Measurements from ENCODE around the gene RPA3. TPM values are rescaled to one million over a fixed set of nuclear protein-coding genes. Genes with fewer than 3 reads are reported as not detected.

Gene RPA3
- total RNA-seq, 3 donors from 2014 or later = 18.7 to 24.6 (median 22.3) TPM

GRCh38 chr7:7639421-7639820 lies 79.0 kb downstream of the RPA3 start:
- TF ChIP-seq POLR2AphosphoS5 (IDR thresholded peaks at IDR 0.05) (no peak), POLR2A (IDR thresholded peaks at IDR 0.05) (no peak), CTCF (IDR thresholded peaks at IDR 0.05) (no peak)
- Histone ChIP-seq H3K36me3 (no peaks in the 10 kb centered on the region), H3K4me3 (peak overlapping the region; percentile 71 to 84 (median 74)), H3K4me1 (no peaks in the 10 kb centered on the region), H3K27ac (peak overlapping the region; percentile 93 to 96), H3K27me3 (no peaks in the 10 kb centered on the region), H3K9me3 (no peaks in the 10 kb centered on the region)
- intact Hi-C loops (cut with DNase I; ENCODE audit: low total_unique reads) = no loop called here
- DNase-seq (ENCODE audit: low spot score in 2 of 2) = no peak

GRCh38 chr7:7630626-7631329 lies 87.6 kb downstream of the RPA3 start:
- no peaks in the 10 kb centered on the region for H3K4me1 ChIP-seq
- no peaks in the 10 kb centered on the region for H3K27me3 ChIP-seq
- H3K9me3 ChIP-seq = peaks cover 5 to 6% of the 10 kb centered on the region in 2 donors
- H3K4me3 ChIP-seq = no peak overlapping the region
- DNase-seq (ENCODE audit: low spot score in 2 of 2) = no peak
- TF ChIP-seq CTCF (IDR thresholded peaks at IDR 0.05) = no peak
- no peak for TF ChIP-seq POLR2AphosphoS5 (IDR thresholded peaks at IDR 0.05)
- TF ChIP-seq POLR2A (IDR thresholded peaks at IDR 0.05) = no peak
- no peak overlapping the region for H3K27ac ChIP-seq
- H3K36me3 ChIP-seq = no peaks in the 10 kb centered on the region
- intact Hi-C loops (cut with DNase I; ENCODE audit: low total_unique reads) = no loop called here

GRCh38 chr7:7628476-7628875 lies 89.9 kb downstream of the RPA3 start:
- no peak for DNase-seq (ENCODE audit: low spot score in 2 of 2)
- intact Hi-C loops (cut with DNase I; ENCODE audit: low total_unique reads) = no loop called here
- no peak overlapping the region for H3K4me3 ChIP-seq
- H3K27me3 ChIP-seq = no peaks in the 10 kb centered on the region
- no peak for TF ChIP-seq POLR2A (IDR thresholded peaks at IDR 0.05)
- TF ChIP-seq POLR2AphosphoS5 (IDR thresholded peaks at IDR 0.05) = no peak
- no peak for TF ChIP-seq CTCF (IDR thresholded peaks at IDR 0.05)
- H3K4me1 ChIP-seq = no peaks in the 10 kb centered on the region
- H3K9me3 ChIP-seq = peaks cover 5 to 6% of the 10 kb centered on the region in 2 donors
- H3K36me3 ChIP-seq = no peaks in the 10 kb centered on the region
- no peak overlapping the region for H3K27ac ChIP-seq

- DNase-seq (ENCODE audit: low spot score in 2 of 2) = no peak
- intact Hi-C loops (cut with DNase I; ENCODE audit: low total_unique reads) = no loop called here
Measured at GRCh38 chr7:7620644-7621210, 97.7 kb downstream of the RPA3 start.

More at GRCh38 chr7:7620644-7621210, 97.7 kb downstream of the RPA3 start:
- Histone ChIP-seq H3K9me3 (no peaks in the 10 kb centered on the region), H3K27ac (no peak overlapping the region), H3K27me3 (no peaks in the 10 kb centered on the region), H3K4me3 (no peak overlapping the region), H3K36me3 (no peaks in the 10 kb centered on the region), H3K4me1 (no peaks in the 10 kb centered on the region)
- TF ChIP-seq POLR2A (IDR thresholded peaks at IDR 0.05) (no peak), CTCF (IDR thresholded peaks at IDR 0.05) (no peak), POLR2AphosphoS5 (IDR thresholded peaks at IDR 0.05) (no peak)
